Lower leg skin (tissue), 3 donors: ENCODE results near the gene CAPSL.

Experiments used
- CTCF ChIP-seq, 3 donors: fragments of 450-650 bp; IDR thresholded peaks; one replicate each; pipeline ENCODE4 v1.5.1; 2016; ENCODE audit warnings: antibody characterized with exemption in 3 of 3, mild to moderate bottlenecking in 3 of 3, moderate library complexity in 2 of 3
- POLR2A ChIP-seq, 2 donors: fragments of 450-650 bp; IDR thresholded peaks; one replicate each; pipeline ENCODE4 v1.6.1; 2016 to 2017; ENCODE audit warnings: antibody characterized with exemption in 2 of 2, mild to moderate bottlenecking in 1 of 2, moderate library complexity in 1 of 2

GRCh38 chr5:35894131-35894530 is 44.3 kb downstream of the CAPSL start:
- TF ChIP-seq POLR2A (IDR thresholded peaks at IDR 0.05) (no peak), CTCF (IDR thresholded peaks at IDR 0.05) (no peak)
